ENCODE measurements around the gene ROMO1. TPM values are rescaled to one million over a fixed set of nuclear protein-coding genes. Genes with fewer than 3 reads are reported as not detected.
"Not testable (repeated sequence)": the region's sequence is repeated elsewhere in the genome, so short reads cannot be mapped to it uniquely, and the experiment has no call there.

Gene ROMO1
- total and polyA plus RNA-seq, 11 donors, result 120 to 591 (median 177) TPM

DNA sequence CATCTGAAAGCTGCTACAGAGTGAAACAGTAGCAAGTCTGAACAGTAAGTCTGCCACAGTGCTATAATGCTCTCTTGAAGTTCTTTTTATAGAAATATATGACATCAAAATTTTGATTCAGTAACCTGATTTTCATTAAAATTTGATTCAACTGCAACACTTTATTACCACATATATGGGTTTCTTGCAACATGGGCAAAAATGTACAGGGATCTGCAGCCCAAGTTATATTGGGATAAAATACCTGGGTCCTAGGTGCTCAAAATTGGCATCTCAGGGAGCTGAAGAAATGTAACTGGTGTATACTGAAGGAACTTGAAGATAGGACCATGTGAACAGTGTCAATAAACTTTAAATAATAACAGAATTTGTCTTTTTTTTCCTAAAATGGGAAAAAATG, 10.8 kb downstream of the ROMO1 start:
- TF ChIP-seq, protein P1, sequence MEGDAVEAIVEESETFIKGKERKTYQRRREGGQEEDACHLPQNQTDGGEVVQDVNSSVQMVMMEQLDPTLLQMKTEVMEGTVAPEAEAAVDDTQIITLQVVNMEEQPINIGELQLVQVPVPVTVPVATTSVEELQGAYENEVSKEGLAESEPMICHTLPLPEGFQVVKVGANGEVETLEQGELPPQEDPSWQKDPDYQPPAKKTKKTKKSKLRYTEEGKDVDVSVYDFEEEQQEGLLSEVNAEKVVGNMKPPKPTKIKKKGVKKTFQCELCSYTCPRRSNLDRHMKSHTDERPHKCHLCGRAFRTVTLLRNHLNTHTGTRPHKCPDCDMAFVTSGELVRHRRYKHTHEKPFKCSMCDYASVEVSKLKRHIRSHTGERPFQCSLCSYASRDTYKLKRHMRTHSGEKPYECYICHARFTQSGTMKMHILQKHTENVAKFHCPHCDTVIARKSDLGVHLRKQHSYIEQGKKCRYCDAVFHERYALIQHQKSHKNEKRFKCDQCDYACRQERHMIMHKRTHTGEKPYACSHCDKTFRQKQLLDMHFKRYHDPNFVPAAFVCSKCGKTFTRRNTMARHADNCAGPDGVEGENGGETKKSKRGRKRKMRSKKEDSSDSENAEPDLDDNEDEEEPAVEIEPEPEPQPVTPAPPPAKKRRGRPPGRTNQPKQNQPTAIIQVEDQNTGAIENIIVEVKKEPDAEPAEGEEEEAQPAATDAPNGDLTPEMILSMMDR (IDR thresholded peaks at IDR 0.05), result no peak
- Histone ChIP-seq H3K4me1 (peaks cover 0 to 46% (median 30%) of the 10 kb centered on the region in 12 donors), H3K27me3 (no peaks in the 10 kb centered on the region), H3K9me3 (no peaks in the 10 kb centered on the region), H3K36me3 (peaks cover 0 to 100% (median 100%) of the 10 kb centered on the region in 9 donors), H3K27ac (no peak overlapping the region), H3K4me3 (no peak overlapping the region)
- no peak for DNase-seq
- no peak for ATAC-seq
- intact Hi-C loops (cut with DNase I), result no loop called here

DNA sequence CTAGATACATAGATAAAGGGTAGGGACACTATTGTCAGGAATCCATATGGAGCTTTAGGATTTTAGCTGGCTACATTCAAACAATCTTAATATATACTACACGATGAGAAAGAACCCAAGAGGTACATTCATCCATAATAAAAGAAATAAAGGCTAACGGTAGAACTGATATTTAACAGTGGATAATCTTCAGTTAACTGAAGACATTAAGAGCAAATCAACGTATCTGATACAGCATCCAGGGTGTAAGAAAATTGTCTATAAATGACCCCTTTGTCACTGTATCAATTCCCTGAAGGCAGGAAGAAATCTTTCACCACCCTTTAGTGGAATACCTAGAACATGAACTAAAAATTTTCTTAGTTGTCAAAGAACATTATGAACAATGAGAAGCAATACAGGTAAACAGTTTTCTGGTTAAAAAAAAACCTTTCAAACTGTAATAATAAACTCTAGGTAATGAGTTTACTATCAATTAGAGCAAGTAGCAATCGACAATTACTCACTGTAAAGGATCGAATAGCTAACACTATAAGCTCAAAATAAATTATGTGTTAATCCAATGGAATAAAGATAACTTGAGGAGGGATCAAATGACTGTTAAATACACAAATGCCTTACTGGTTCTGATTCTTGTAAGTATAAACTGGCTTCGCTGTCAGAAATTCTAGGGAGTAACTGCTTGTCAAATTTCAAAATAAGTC, 11.8 kb downstream of the ROMO1 start:
- Histone ChIP-seq H3K27me3 (no peaks in the 10 kb centered on the region), H3K36me3 (peaks cover 0 to 100% (median 100%) of the 10 kb centered on the region in 9 donors), H3K4me3 (no peak overlapping the region), H3K9me3 (no peaks in the 10 kb centered on the region), H3K4me1 (peaks cover 0 to 46% (median 30%) of the 10 kb centered on the region in 12 donors), H3K27ac (no peak overlapping the region)
- TF ChIP-seq, protein P1 (IDR thresholded peaks at IDR 0.05), result no peak
- TF ChIP-seq POLR2A (IDR thresholded peaks at IDR 0.05), result no peak
- no peak for ATAC-seq
- 56 to 60% (median 58%) methylated on average over 6 of the region's 6 CpGs for WGBS, 4 donors
- intact Hi-C loops (cut with DNase I), result no loop called here
- DNase-seq, result no peak

DNA sequence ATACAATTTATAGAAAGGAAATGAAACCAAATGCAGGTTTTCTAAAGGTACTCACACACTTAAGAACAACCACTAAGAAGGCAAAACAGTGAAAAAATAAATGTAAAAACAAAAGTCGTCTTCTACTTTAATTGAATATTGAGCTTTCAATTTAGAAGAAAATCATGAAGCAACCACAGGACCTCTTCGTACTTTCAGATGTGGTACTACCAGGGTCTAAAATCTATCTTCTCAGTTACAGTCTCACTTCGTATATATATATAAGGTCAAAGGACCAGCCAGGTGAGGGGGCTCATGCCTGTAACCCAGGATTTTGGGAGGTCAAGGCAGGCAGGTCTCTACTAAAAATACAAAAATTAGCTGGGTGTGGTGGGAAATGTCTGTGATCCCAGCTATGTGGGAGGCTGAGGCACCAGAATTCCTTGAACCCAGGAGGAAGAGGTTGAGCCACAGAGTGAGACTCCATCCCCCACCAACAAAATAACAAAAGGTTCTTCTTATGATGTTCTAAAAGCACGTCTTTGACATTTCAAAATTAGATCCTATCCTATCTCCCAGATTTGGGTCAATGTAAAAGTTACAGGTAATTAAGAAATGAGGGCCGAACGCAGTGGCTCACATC, 12.5 kb downstream of the ROMO1 start:
- ATAC-seq, result no peak
- intact Hi-C loops (cut with DNase I), result no loop called here
- no peak overlapping the region for H3K27ac ChIP-seq

DNA sequence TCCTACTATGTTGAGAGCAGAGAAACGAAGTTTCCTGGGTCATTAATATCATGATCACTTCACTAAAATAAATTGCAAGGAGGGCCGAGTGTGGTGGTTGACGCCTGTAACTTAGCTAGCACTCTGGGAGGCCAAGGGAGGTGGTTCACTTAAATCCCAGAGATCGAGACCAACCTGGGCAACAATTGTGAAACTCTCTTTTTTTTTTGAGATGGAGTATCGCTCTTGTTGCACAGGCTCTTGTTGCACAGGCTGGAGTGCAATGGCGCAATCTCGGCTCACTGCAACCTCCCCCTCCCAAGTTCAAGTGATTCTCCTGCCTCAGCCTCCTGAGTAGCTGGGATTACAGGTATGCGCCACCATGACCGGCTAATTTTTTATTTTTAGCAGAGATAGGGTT, 13.9 kb downstream of the ROMO1 start:
- intact Hi-C loops (cut with DNase I), result loop anchor here in 1 of 10 donors (1.0 kb wide), 1 partner anchor 19 kb away; no protein-coding TSS in a partner anchor
- H3K4me3 ChIP-seq, ATAC-seq, H3K27me3 ChIP-seq, H3K9me3 ChIP-seq, DNase-seq, H3K27ac ChIP-seq: not testable (repeated sequence)
- 85 to 91% (median 88%) methylated on average over 9 of the region's 9 CpGs for WGBS, 4 donors
- Histone ChIP-seq H3K4me1 (peaks cover 0 to 40% (median 30%) of the 10 kb centered on the region in 12 donors), H3K36me3 (peaks cover 0 to 100% (median 100%) of the 10 kb centered on the region in 9 donors)

More for the DNA sequence above, 12.5 kb downstream of the ROMO1 start:
- Histone ChIP-seq H3K36me3 (peaks cover 0 to 100% (median 100%) of the 10 kb centered on the region in 9 donors), H3K27me3 (no peaks in the 10 kb centered on the region), H3K4me3 (no peak overlapping the region), H3K9me3 (no peaks in the 10 kb centered on the region), H3K4me1 (peaks cover 0 to 46% (median 30%) of the 10 kb centered on the region in 12 donors)
- TF ChIP-seq, protein P1 (IDR thresholded peaks at IDR 0.05), result no peak
- no peak for TF ChIP-seq POLR2A (IDR thresholded peaks at IDR 0.05)
- DNase-seq, result no peak
- 70 to 78% (median 72%) methylated on average over 6 of the region's 6 CpGs for WGBS, 4 donors
